Measurements from ENCODE around the gene DIDO1. TPM values are rescaled to one million over a fixed set of nuclear protein-coding genes. Genes with fewer than 3 reads are reported as not detected.
A peak's percentile ranks its signal among the peaks of the same experiment; 100 is the strongest.
"Not testable (repeated sequence)": the region's sequence is repeated elsewhere in the genome, so short reads cannot be mapped to it uniquely, and the experiment has no call there.

The DIDO1 gene
- total RNA-seq, 2 donors from 2014 or later: 38.5 to 44.1 TPM

- no peak for DNase-seq (ENCODE audit: low spot score)
- intact Hi-C loops (cut with DNase I): no loop called here
These were observed 74.1 kb downstream of the DIDO1 start for GRCh38 chr20:62852196-62852595.

DNA sequence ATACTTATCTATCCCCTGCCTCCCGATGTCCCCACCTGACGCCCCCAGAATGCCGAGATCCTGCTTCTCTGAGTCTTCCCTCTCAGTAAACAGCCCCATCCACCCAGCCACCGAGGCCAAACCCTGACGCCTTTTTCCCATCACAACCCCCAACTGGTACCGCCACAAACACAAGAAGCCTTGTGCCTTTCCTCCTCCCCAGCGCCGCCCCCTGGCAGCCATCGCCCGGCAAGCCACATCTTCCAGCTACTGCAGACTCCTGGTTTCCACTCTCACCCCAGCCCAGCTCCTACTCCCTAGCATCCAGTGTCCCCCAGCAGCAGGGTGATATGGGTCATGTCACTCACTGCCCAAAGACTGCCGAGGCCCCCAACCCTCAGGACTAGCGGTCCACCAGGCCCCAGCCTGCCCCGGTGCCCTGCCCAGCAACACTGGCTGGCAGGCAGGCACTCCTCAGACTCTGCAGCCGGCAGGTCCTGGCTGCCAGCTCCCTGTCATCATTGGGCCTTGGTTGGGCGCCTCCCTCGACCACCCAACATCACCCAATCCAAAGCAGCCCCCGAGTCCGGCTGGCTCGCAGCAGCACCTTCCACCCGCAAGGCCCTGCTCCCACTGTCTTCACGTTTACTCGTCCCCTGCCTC lies 75.9 kb downstream of the DIDO1 start:
- no peak for DNase-seq (ENCODE audit: low spot score)
- intact Hi-C loops (cut with DNase I): no loop called here

DNA sequence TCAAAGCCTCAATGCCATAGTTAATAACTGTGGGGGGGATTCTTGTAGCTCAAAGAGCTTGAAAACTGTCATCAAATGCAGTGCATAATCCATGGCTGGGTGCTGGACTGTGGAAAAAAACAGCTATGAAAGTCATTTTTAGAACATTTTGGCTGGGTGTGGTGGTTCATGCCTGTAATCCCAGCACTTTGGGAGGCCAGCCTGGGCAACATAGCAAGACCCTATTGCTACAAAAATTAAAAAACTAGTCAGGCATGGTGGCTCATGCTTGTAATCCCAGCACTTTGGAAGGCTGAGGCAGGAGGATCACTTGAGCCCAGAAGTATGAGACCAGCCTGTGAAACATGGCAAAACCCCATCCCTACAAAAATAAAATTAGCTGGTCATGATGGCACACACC lies 76.9 kb downstream of the DIDO1 start:
- no peak for DNase-seq (ENCODE audit: low spot score)
- intact Hi-C loops (cut with DNase I): loop anchor here in 1 of 2 donors (5.0 kb wide), 1 partner anchor 182 kb away; no protein-coding TSS in a partner anchor

- not testable (repeated sequence) for DNase-seq (ENCODE audit: low spot score)
- intact Hi-C loops (cut with DNase I): loop anchor here in 1 of 2 donors (5.0 kb wide), 1 partner anchor 182 kb away; no protein-coding TSS in a partner anchor
These were observed 77.4 kb downstream of the DIDO1 start for GRCh38 chr20:62848917-62849316.

DNA sequence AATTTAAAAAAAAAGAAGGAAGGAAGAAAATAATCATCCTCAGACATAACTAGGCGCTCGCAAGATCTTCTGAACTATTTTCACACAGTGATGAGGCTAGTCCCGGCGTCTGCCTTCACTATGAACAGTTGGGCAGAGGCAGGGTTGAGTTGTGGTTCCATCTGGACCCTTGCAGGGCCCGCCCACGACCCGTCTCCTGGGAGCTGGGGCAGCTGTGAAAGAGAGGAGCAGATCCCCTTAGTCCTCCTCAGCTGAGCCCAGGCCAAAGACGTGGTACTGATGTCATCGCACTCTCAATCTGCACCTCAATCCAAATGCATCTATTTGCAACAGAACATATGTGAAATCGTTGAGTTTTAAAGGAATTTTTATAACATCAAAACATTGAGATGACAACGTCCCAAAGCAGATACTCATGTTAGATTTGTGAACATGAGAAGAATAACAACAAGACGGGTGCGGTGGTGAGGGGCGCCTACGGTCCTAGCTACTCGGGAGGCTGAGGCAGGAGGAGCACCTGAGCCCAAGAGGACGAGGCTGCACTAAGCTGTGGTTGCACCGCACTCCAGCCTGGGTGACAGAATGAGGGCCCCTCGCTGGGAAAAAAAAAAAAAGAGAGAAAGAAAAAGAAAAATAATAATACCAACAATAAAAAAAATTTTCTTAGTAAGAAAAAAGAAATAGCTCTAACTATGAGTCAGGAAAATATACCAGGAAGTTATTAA lies 80.0 kb downstream of the DIDO1 start:
- intact Hi-C loops (cut with DNase I): loop anchor here in 1 of 2 donors (5.0 kb wide), 1 partner anchor 179 kb away; no protein-coding TSS in a partner anchor
- DNase-seq (ENCODE audit: low spot score): no peak

GRCh38 chr20:62845416-62846160 lies 80.7 kb downstream of the DIDO1 start:
- DNase-seq (ENCODE audit: low spot score): no peak
- intact Hi-C loops (cut with DNase I): loop anchor here in 1 of 2 donors (5.0 kb wide), 1 partner anchor 178 kb away; no protein-coding TSS in a partner anchor

- intact Hi-C loops (cut with DNase I): no loop called here
- no peak for DNase-seq (ENCODE audit: low spot score)
These were observed 82.1 kb downstream of the DIDO1 start for GRCh38 chr20:62844182-62844581.

GRCh38 chr20:62843656-62844055 lies 82.6 kb downstream of the DIDO1 start:
- no peak for DNase-seq (ENCODE audit: low spot score)
- intact Hi-C loops (cut with DNase I): no loop called here

DNA sequence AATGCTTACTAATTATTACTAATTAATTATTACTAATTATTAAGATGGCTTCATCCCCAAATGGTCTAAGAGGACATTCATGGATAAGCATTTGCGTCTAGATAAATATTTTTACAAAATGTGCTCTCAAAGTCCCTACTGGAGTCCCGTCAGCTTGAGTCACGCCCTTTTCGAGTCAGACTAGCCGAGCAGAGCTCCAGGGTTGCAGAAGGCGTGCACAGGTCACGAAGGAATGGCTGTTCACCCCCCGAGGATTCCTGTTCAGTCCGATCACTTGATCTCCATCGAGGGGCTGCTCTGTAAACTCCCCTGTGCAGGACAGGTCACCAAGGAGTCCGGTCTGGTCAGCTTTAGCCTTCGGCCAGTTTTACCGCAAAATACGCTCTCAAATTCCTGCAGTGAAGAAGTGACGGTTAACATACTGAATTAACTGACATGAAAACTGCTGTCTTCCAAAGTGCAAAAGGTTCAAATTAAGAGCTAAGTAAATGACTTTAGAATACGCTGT lies 84.5 kb downstream of the DIDO1 start:
- no peak for DNase-seq (ENCODE audit: low spot score)
- intact Hi-C loops (cut with DNase I): no loop called here

DNA sequence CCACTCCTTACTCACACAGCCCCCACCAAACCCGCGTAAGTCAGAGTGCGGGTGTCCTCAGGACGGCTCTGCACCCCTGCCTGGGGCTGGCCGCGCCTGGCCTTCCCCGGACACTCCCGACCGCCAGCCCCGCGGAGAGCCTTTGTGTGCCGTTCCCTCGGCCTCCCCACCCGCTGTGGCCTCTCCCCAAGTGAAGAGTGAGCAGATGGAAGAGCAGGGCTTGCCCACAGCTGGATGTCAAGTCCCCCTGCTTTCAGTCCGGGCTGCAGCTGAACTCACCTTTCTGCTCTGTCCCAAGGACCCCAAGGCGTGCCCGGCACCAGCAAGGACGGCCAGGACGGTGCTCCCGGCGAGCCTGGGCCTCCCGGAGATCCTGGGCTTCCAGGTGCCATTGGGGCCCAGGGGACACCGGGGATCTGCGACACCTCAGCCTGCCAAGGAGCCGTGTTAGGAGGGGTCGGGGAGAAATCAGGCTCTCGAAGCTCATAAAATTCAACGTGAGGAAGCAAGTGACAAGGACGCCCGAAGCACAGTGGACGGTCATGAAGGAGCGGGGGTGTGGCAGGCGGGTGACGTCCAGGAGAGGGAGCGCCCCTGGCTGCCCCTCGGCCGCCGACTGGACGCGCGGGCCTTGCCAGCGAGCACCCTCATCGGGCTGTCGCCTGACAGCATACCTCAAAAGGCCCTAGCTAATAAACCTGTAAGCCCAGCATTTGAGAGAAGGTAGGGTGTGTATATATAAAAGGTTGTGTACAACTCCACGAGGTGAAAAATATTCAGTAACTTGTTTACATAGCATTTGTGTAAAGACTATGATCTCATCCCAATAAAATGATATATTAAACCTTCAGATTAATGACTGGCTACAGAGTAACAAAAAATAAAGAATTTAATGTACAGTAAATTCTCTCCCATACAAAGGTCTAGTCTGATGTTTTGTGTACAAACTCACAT lies 85.8 kb downstream of the DIDO1 start:
- peak; percentile 58 for DNase-seq (ENCODE audit: low spot score)
- intact Hi-C loops (cut with DNase I): no loop called here

DNA sequence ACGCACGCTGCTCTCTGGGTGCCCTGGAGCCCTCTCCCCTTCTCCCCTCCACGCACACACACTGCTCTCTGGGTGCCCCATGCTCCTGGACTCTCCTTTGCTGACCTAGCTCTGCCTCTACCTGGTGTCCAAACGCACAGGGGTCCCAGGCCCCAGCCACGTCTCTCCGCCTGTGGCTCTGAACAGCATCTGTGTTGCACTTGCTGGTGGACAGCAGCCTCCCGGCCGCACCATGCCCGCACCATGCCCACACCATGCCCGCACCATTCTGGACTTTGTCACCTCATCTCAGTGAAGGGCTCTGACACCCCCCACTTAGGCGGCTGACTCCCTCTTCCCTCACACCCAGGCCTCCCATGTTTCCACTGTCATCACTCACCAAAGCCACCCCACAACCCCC lies 86.5 kb downstream of the DIDO1 start:
- DNase-seq (ENCODE audit: low spot score): peak; percentile 51
- intact Hi-C loops (cut with DNase I): no loop called here

- no peak for DNase-seq (ENCODE audit: low spot score)
- intact Hi-C loops (cut with DNase I): no loop called here
These were observed 87.0 kb downstream of the DIDO1 start for GRCh38 chr20:62839261-62839660.

- DNase-seq (ENCODE audit: low spot score): peak; percentile 76
- intact Hi-C loops (cut with DNase I): no loop called here
These were observed 88.0 kb downstream of the DIDO1 start for GRCh38 chr20:62838128-62838891.

DNA sequence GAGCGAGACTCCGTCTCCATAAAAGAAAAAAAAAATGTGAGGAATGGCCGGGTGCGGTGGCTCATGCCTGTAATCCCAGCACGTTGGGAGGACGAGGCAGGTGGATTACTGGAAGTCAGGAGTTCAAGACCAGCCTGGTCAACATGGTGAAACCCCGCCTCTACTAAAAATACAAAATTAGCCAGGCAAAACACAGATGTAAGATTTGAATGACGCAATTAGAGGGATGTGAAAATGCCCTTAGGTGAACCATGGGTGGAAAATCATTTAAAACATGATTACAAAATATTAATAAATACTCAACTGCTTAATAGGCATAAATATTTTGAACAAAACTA lies 88.5 kb downstream of the DIDO1 start:
- intact Hi-C loops (cut with DNase I): no loop called here
- no peak for DNase-seq (ENCODE audit: low spot score)

DNA sequence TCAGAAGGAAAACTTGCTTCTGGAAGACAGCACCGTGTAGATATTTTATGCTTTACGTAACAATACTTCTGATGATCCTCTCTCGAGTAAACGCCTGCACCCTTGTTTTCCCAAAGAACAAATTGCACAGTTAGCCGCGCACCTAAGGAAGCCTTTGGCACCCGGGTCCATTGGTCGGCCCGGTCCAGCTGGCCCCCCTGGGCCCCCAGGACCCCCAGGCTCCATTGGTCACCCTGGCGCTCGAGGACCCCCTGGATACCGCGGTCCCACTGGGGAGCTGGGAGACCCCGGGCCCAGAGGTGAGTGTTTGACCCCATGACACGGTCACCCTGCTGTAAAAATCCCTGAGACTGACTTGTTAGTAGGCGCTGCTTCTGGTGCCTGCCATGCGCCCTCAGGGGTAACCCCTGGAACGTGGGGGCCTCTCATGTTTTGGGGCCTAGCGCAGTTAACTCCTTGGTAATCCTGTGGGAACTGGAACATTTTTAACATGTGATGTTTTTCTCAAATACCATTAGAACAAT lies 89.3 kb downstream of the DIDO1 start:
- intact Hi-C loops (cut with DNase I): no loop called here
- no peak for DNase-seq (ENCODE audit: low spot score)

GRCh38 chr20:62835931-62836861 lies 90.1 kb downstream of the DIDO1 start:
- DNase-seq (ENCODE audit: low spot score): no peak
- intact Hi-C loops (cut with DNase I): no loop called here
